GM23248 (cell line): ENCODE results near the gene VMA21.

Experiments
- EZH2 ChIP-seq: fragments of 200-600 bp; sonication (generic); IDR thresholded peaks from 2 replicates; pipeline ENCODE4 v1.6.1; 2018; ENCODE audit warnings: antibody characterized with exemption, mild to moderate bottlenecking; ENCODE audit not compliant: insufficient read depth, poor library complexity, severe bottlenecking
- EZH2phosphoT487 ChIP-seq: fragments of 200-600 bp; sonication (generic); IDR thresholded peaks from 2 replicates; pipeline ENCODE4 v1.6.1; 2018; ENCODE audit warnings: antibody characterized with exemption, moderate library complexity, mild to moderate bottlenecking, low read depth; ENCODE audit not compliant: insufficient read depth

GRCh38 chrX:151419782-151420181 lies 22.8 kb downstream of the VMA21 start:
- TF ChIP-seq EZH2phosphoT487 (no peak), EZH2 (no peak)
